Right lobe of liver (tissue), 6 donors: ENCODE results near the gene RAB1B. TPM values are rescaled to one million over a fixed set of nuclear protein-coding genes. Genes with fewer than 3 reads are reported as not detected.

Source experiments
- ATAC-seq, 4 donors: fragments of 200-7000 bp; cut with Tn5 transposase; one replicate each; pipeline ENCODE4 v1.9.1; 2020; ENCODE audit warnings: mild to moderate bottlenecking in 4 of 4, moderate library complexity in 4 of 4
- DNase-seq, 3 donors: peaks; one replicate each; pipeline ENCODE4 v3.0.0-alpha.2; 2020
- H3K27ac ChIP-seq, 3 donors: fragments of 200-600 bp; one replicate each; pipeline ENCODE4 v1.8.0; 2022
- H3K27me3 ChIP-seq, 2 donors: fragments of 200-600 bp; one replicate each; pipeline ENCODE4 v1.8.0; 2022
- H3K36me3 ChIP-seq, 4 donors: fragments of 200-600 bp; sonication (generic) in 1 of 4; one replicate each; pipeline versions ENCODE4 v1.5.1 to v1.8.0; 2017 to 2022; ENCODE audit warnings: control low read depth in 1 of 4
- H3K4me1 ChIP-seq, 4 donors: fragments of 200-600 bp; sonication (generic) in 1 of 4; one replicate each; pipeline versions ENCODE4 v1.5.1 to v1.8.0; 2017 to 2022; ENCODE audit warnings: control low read depth in 1 of 4
- H3K4me3 ChIP-seq, 3 donors: fragments of 200-600 bp; one replicate each; pipeline ENCODE4 v1.8.0; 2022
- H3K9me3 ChIP-seq, 4 donors: fragments of 200-600 bp; sonication (generic) in 1 of 4; one replicate each; pipeline versions ENCODE4 v1.5.1 to v1.8.0; 2017 to 2022; ENCODE audit warnings: control low read depth in 1 of 4
- POLR2A ChIP-seq: fragments of 450-650 bp; IDR thresholded peaks from one replicate; pipeline ENCODE4 v1.6.1; 2017; ENCODE audit warnings: antibody characterized with exemption, mild to moderate bottlenecking
- WGBS: methylation state at CpG from one replicate; pipeline ENCODE4 v1.1.6; 2018; ENCODE audit warnings: low coverage, low lambda C conversion rate; ENCODE audit not compliant: insufficient coverage; ENCODE audit errors: missing lambda C conversion rate; 5-methylcytosine and 5-hydroxymethylcytosine counted together
- intact Hi-C, 2 donors: fragments of 100-400 bp; cut with DNase I; formaldehyde crosslinking; loops; one replicate each; pipeline versions ENCODE4 v1.11.2 to v1.14.1; 2022
- total RNA-seq, 6 experiments: library from RNA; depleted of rRNA in 2 of 6; stranded (reverse); fragments of >200 nt in 2 of 6; fragmentation: NEBNext Ultra II Directional in 3 of 6; extraction: Animal tissue kit (Norgen Biotek cat#: 25700) in 3 of 6; gene quantifications; one replicate each; pipeline versions ENCODE4 v1.1.0 to v1.2.4, GENCODE V29; 2016 to 2023
- TF ChIP-seq, protein P1 (sequence below), 4 donors: fragments of 200-600 bp in 3 of 4; fragments of 450-650 bp in 1 of 4; IDR thresholded peaks; one replicate each; pipeline versions ENCODE4 v1.5.1 to v1.8.0; 2016 to 2022; ENCODE audit warnings: antibody characterized with exemption in 4 of 4, mild to moderate bottlenecking in 2 of 4
- donor health status: DM: no; HTN: yes; CAD: no.
- donor health status: DM: no; HTN: no; CAD: no.
- donor health status: DM: no; HTN: no; CAD: no.
- donor health status: DM: no; HTN: yes; CAD: no.
- donor health status: DM: no; HTN: yes; CAD: no.

The RAB1B gene
- total RNA-seq, 6 experiments from 2014 or later: 52.3 to 69.0 (median 59.6) TPM

DNA sequence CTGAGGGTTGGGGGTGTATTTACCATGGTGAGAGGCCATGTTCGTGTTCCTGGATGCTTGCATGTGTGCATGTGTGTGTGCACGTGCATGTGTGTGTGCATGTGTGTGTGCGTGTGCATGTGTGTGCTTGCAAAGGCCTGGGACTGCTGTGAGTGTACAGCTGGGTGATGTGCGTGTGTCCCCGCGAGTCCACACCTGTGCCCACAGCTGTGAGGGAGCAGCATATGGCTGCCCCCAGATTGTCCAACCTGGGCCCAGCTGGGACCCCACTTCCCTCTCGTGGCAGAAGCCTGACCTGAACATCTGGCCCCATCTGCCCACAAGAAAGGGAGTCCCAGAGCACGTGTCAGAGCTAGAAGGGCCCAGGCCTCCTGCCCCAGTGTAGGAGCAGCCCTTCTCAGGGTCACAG is 56.8 kb downstream of the RAB1B start:
- no peak overlapping the region for H3K4me3 ChIP-seq
- TF ChIP-seq POLR2A: no peak
- TF ChIP-seq, protein P1, sequence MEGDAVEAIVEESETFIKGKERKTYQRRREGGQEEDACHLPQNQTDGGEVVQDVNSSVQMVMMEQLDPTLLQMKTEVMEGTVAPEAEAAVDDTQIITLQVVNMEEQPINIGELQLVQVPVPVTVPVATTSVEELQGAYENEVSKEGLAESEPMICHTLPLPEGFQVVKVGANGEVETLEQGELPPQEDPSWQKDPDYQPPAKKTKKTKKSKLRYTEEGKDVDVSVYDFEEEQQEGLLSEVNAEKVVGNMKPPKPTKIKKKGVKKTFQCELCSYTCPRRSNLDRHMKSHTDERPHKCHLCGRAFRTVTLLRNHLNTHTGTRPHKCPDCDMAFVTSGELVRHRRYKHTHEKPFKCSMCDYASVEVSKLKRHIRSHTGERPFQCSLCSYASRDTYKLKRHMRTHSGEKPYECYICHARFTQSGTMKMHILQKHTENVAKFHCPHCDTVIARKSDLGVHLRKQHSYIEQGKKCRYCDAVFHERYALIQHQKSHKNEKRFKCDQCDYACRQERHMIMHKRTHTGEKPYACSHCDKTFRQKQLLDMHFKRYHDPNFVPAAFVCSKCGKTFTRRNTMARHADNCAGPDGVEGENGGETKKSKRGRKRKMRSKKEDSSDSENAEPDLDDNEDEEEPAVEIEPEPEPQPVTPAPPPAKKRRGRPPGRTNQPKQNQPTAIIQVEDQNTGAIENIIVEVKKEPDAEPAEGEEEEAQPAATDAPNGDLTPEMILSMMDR (IDR thresholded peaks at IDR 0.05): no peak
- intact Hi-C loops: no loop called here
- no peaks in the 10 kb centered on the region for H3K9me3 ChIP-seq
- ATAC-seq (no peak), DNase-seq (no peak)
- H3K36me3 ChIP-seq: no peaks in the 10 kb centered on the region
- H3K27ac ChIP-seq: no peak overlapping the region
- H3K27me3 ChIP-seq: no peaks in the 10 kb centered on the region
- peaks cover 0 to 8% (median 0%) of the 10 kb centered on the region in 4 donors for H3K4me1 ChIP-seq
- 53% methylated on average over 2 of the region's 8 CpGs for WGBS

DNA sequence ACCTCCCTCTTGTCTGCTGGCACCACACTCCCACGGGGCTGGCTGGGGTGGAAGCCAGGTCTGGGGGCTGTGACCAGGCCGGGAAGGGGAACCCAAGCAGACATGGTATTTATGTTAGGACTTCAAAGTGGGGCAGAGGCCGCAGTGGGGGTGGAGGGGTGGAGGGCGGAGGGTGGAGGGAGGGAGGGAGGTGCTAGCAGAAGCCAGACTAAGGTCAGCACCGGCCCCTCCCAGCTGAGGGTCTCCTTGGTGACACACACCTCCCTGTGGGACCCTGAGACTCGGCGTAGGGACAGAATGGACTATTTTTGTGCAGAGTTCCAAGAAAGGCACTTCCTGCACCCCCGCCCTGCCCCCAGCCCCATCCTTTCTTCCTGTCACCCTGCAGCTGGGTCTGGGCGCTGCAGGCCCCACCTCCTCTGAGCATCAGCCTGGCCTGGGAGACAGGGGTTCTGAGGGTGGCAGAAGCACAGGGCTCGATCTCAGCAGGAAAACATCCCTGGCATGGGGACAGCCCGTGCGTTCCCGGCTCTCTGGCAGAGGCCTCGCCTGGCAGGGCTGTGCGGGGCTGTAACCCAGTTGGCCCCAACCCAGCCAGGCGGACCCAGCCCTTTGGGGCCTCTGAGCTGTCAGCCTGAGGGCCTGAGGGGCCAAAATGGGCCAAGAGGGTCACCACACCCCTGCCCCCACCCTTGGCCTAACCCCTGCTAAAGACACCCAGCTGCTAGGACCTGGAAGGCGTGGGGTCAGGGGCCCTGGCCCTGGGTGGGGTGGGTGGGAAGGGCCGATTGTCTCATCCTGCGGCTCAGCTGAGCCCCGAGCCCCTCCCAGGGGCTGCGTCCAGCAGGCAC is 58.0 kb downstream of the RAB1B start:
- TF ChIP-seq POLR2A: no peak
- TF ChIP-seq, protein P1 (IDR thresholded peaks at IDR 0.05): no peak
- Histone ChIP-seq H3K4me3 (no peak overlapping the region), H3K9me3 (no peaks in the 10 kb centered on the region), H3K27me3 (no peaks in the 10 kb centered on the region), H3K36me3 (no peaks in the 10 kb centered on the region), H3K27ac (no peak overlapping the region), H3K4me1 (peaks cover 0 to 8% (median 0%) of the 10 kb centered on the region in 4 donors)
- WGBS: 39% methylated on average over 6 of the region's 21 CpGs
- DNase-seq (no peak), ATAC-seq (peak in 1 of 4 donors; percentile 3)
- intact Hi-C loops: no loop called here

Other genes starting within 250 kb of the RAB1B start
- not detected for gene CATSPER1, start 242.2 kb upstream of the RAB1B start, total RNA-seq
- gene GAL3ST3, start 219.5 kb upstream of the RAB1B start, total RNA-seq: not detected
- gene SF3B2, start 216.3 kb upstream of the RAB1B start, total RNA-seq: 10 to 100 TPM; 52.2 to 85.4 (median 67.2) TPM
- gene PACS1, start 198.4 kb upstream of the RAB1B start, total RNA-seq: 10 to 100 TPM in 4 of 6 experiments, 1 to 10 TPM in 2; 5.8 to 23.7 (median 12.5) TPM
- 10 to 100 TPM in 1 of 6 experiments, 1 to 10 TPM in 5; 3.8 to 11.5 (median 6.3) TPM for gene KLC2, start 10.9 kb upstream of the RAB1B start, total RNA-seq
- gene CNIH2, start 9.5 kb downstream of the RAB1B start, total RNA-seq: under 1 TPM in 2 of 6 experiments, not detected in 4; 0.26 to 0.51 TPM
- 100 to 1,000 TPM in 3 of 6 experiments, 10 to 100 TPM in 3; 75.0 to 170 (median 97.9) TPM for gene YIF1A, start 20.5 kb downstream of the RAB1B start, total RNA-seq
- under 1 TPM in 4 of 6 experiments, not detected in 2; 0.13 to 0.86 (median 0.45) TPM for gene TMEM151A, start 23.3 kb downstream of the RAB1B start, total RNA-seq
- 1 to 10 TPM in 3 of 6 experiments, under 1 TPM in 3; 0.37 to 3.2 (median 0.94) TPM for gene CD248, start 48.4 kb downstream of the RAB1B start, total RNA-seq
- gene RIN1, start 67.8 kb downstream of the RAB1B start, total RNA-seq: 1 to 10 TPM in 3 of 6 experiments, under 1 TPM in 3; 0.46 to 1.8 (median 0.94) TPM
- 10 to 100 TPM in 5 of 6 experiments, 1 to 10 TPM in 1; 8.2 to 31.9 (median 12.1) TPM for gene BRMS1, start 76.5 kb downstream of the RAB1B start, total RNA-seq
- gene B4GAT1, start 79.0 kb downstream of the RAB1B start, total RNA-seq: 10 to 100 TPM in 5 of 6 experiments, 1 to 10 TPM in 1; 6.3 to 25.4 (median 15.6) TPM
- gene SLC29A2, start 103.1 kb downstream of the RAB1B start, total RNA-seq: 1 to 10 TPM in 4 of 6 experiments, under 1 TPM in 2; 0.35 to 2.2 (median 1.1) TPM
- not detected for gene NPAS4, start 152.4 kb downstream of the RAB1B start, total RNA-seq
- gene MRPL11, start 170.2 kb downstream of the RAB1B start, total RNA-seq: 10 to 100 TPM; 17.6 to 34.1 (median 28.6) TPM
- 1 to 10 TPM; 2.0 to 5.3 (median 3.2) TPM for gene PELI3, start 198.3 kb downstream of the RAB1B start, total RNA-seq
- gene DPP3, start 211.8 kb downstream of the RAB1B start, total RNA-seq: 10 to 100 TPM; 18.0 to 25.6 (median 22.0) TPM
- gene BBS1, start 242.0 kb downstream of the RAB1B start, total RNA-seq: 10 to 100 TPM in 4 of 6 experiments, 1 to 10 TPM in 2; 6.2 to 18.1 (median 11.2) TPM